ENCODE measurements around the gene PIGZ.

DNA sequence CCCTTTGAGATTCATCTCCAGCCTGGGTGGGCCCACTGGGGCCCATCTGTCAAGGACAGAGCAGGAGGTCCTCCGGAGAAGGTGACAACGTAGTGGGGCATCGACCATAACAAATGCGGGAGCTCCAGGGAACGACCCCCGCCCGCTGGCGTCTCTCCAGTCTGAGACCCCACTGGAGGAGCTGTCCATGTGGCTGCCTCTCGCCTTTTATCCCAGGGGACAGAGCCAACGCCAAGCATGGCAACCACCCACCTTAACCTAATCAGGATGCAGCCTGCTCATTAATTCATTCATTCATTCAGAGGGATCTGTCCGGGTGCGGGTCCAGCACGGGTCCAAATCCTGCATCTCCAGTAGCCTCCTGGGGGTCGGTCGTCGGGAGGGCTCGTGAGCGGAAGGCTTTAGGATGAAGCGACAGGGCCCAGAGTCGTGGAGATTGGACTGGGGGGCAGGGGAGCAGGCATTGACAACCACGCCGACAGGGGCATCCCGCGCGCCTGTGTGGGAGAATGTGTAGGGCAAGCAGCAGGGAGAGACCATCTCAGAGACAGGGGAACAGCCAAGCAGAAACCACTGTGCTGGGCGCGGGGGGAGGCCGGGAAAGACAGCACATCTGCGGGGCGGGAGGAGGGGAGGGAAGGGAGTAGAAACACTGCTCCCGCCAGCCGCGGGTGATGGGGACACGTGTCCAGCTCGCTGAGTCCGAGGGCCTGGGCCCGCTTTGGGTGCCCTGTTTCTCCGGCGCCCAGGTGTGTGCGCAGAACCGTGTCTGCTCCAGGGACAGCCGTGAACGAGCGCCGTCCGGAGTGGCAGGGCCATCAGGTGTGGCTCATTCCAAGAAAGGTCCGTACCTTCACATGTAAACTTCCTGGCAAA is 1.9 kb downstream of the PIGZ start:
- TF ChIP-seq CTCF (IDR thresholded peaks at IDR 0.05) (no peak), POLR2AphosphoS5 (IDR thresholded peaks at IDR 0.05) (no peak), POLR2A (IDR thresholded peaks at IDR 0.05) (no peak)
